Neutrophil (primary cell): ENCODE results near the gene KDM4D.
A peak's percentile ranks its signal among the peaks of the same experiment; 100 is the strongest.

Experiments
- H3K27ac ChIP-seq: fragments of 200-600 bp; sonication (generic); 2 replicates; pipeline ENCODE4 v1.5.1; 2016; ENCODE audit warnings: mild to moderate bottlenecking, moderate library complexity
- H3K27me3 ChIP-seq: fragments of 200-600 bp; sonication (generic); 2 replicates; pipeline ENCODE4 v1.6.0; 2016; ENCODE audit warnings: mild to moderate bottlenecking
- H3K36me3 ChIP-seq: fragments of 200-600 bp; sonication (generic); 2 replicates; pipeline ENCODE4 v1.5.1; 2017
- H3K4me1 ChIP-seq, 2 experiments: fragments of 200-600 bp in 1 of 2; sonication (generic) in 1 of 2; 1 replicate in 1 of 2; 2 replicates in 1 of 2; pipeline versions ENCODE4 v1.5.1 to v1.6.1; 2013 to 2016; ENCODE audit warnings: low read depth in 1 of 2, low read length in 1 of 2, mild to moderate bottlenecking in 1 of 2, moderate library complexity in 1 of 2; ENCODE audit not compliant: control insufficient read depth in 1 of 2, insufficient read depth in 1 of 2
- H3K4me3 ChIP-seq, 2 experiments: fragments of 200-600 bp in 1 of 2; sonication (generic) in 1 of 2; 1 replicate in 1 of 2; 2 replicates in 1 of 2; pipeline ENCODE4 v1.5.1; 2013 to 2016; ENCODE audit warnings: low read depth in 1 of 2, low read length in 1 of 2, mild to moderate bottlenecking in 1 of 2, moderate library complexity in 1 of 2
- H3K9me3 ChIP-seq: fragments of 200-600 bp; sonication (generic); 2 replicates; pipeline ENCODE4 v1.5.1; 2016
- CTCF ChIP-seq: fragments of 200-600 bp; sonication (generic); IDR thresholded peaks from 2 replicates; pipeline ENCODE4 v1.5.1; 2016; ENCODE audit warnings: antibody characterized with exemption

The KDM4D gene

GRCh38 chr11:94959179-94959578, 14.3 kb upstream of the KDM4D start:
- H3K4me1 ChIP-seq, result no peaks in the 10 kb centered on the region
- no peak for TF ChIP-seq CTCF
- H3K27ac ChIP-seq, result no peak overlapping the region
- H3K27me3 ChIP-seq, result no peaks in the 10 kb centered on the region
- peaks cover 53% of the 10 kb centered on the region for H3K36me3 ChIP-seq
- no peaks in the 10 kb centered on the region for H3K9me3 ChIP-seq
- no peak overlapping the region for H3K4me3 ChIP-seq

DNA sequence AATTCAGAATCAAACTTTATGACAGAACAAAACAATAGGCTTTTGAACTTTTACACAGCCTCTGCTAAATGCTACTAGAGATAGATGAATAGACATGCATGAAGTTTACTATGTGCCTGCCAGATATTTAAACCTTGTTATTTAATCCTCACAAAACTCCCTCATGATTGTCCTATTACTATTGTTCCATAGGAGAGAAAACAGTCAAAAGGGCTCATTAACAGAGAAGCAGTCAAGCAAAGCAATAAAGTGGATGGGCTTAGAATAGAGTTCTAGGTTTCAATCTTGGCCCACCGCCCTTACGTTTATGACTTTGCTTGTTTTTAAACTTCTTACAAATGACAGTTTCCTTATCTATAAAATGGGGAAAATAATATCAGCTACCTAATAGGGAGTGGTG, 13.0 kb upstream of the KDM4D start:
- Histone ChIP-seq H3K27ac (no peak overlapping the region), H3K36me3 (peaks cover 66% of the 10 kb centered on the region), H3K4me3 (no peak overlapping the region), H3K4me1 (no peaks in the 10 kb centered on the region), H3K9me3 (no peaks in the 10 kb centered on the region), H3K27me3 (no peaks in the 10 kb centered on the region)
- no peak for TF ChIP-seq CTCF

DNA sequence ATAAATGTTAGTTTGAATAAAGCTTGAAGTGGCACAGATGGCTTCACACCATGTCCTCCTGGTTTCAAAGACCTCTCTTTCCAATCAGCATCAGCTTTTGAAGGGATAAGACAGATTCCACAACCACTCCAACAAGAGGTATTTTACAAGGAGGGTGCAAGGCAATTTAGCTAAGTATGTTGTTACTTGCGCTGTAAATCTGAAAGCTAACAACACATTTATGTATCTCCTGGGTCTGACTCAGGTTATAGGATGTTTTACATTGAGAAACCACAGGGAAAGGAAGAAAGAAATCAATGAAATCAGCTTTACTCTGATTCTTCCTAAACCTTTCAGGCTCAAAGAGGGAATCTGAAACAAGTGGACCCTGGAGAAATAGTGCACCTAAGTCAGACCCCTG, 12.3 kb upstream of the KDM4D start:
- Histone ChIP-seq H3K27me3 (no peaks in the 10 kb centered on the region), H3K4me1 (no peaks in the 10 kb centered on the region), H3K4me3 (no peak overlapping the region), H3K27ac (no peak overlapping the region), H3K36me3 (peaks cover 73% of the 10 kb centered on the region), H3K9me3 (no peaks in the 10 kb centered on the region)
- no peak for TF ChIP-seq CTCF

GRCh38 chr11:94964934-94965333, 8.6 kb upstream of the KDM4D start:
- H3K27me3 ChIP-seq, result no peaks in the 10 kb centered on the region
- no peak for TF ChIP-seq CTCF
- no peaks in the 10 kb centered on the region for H3K4me1 ChIP-seq
- H3K9me3 ChIP-seq, result no peaks in the 10 kb centered on the region
- no peak overlapping the region for H3K27ac ChIP-seq
- no peak overlapping the region for H3K4me3 ChIP-seq
- peaks cover 100% of the 10 kb centered on the region for H3K36me3 ChIP-seq

- Histone ChIP-seq H3K27ac (no peak overlapping the region), H3K4me1 (peaks cover 11% of the 10 kb centered on the region in 2 experiments), H3K27me3 (no peaks in the 10 kb centered on the region), H3K9me3 (no peaks in the 10 kb centered on the region), H3K36me3 (peaks cover 84% of the 10 kb centered on the region), H3K4me3 (no peak overlapping the region)
- TF ChIP-seq CTCF, result no peak
Observed at GRCh38 chr11:94968334-94968958, 5.1 kb upstream of the KDM4D start.

DNA sequence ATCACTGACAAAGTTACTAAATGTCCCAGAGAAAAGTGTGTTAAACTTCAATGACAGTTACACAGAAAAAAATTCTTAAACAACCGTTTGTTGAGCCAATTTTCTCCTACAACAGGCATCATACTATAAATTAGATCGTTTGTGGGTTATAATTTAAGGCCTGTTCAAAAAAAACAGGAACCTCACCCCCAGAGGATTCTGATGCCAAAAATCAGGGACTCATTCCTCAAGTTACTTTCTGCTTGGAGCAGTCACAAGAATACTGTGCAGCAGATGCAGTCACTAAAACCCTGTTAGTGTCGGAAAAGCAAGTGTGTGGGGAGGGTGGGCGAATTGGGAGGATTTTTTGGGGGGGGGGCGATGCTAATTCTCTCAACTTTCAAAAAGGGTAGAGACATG, 810 bp upstream of the KDM4D start:
- no peak for TF ChIP-seq CTCF
- H3K4me3 ChIP-seq, result peak overlapping the region; percentile 79 to 91
- peaks cover 24% of the 10 kb centered on the region for H3K27me3 ChIP-seq
- H3K9me3 ChIP-seq, result no peaks in the 10 kb centered on the region
- H3K36me3 ChIP-seq, result peaks cover 41% of the 10 kb centered on the region
- peaks cover 17% of the 10 kb centered on the region in 2 experiments for H3K4me1 ChIP-seq
- peak overlapping the region; percentile 76 for H3K27ac ChIP-seq
